Rectal smooth muscle tissue (tissue), 1 donor: ENCODE data around the gene TGFB3.

ENCODE experiments used
- H3K27ac ChIP-seq: one replicate; pipeline ENCODE4 v1.7.0; 2013; ENCODE audit warnings: low read depth, low read length, inconsistent platforms
- H3K27me3 ChIP-seq: one replicate; pipeline ENCODE4 v1.7.0; 2013; ENCODE audit warnings: low read length; ENCODE audit not compliant: control insufficient read depth, insufficient read depth
- H3K36me3 ChIP-seq: one replicate; pipeline ENCODE4 v1.7.0; 2013; ENCODE audit warnings: low read length; ENCODE audit not compliant: control insufficient read depth, insufficient read depth
- H3K4me1 ChIP-seq: one replicate; pipeline ENCODE4 v1.7.0; 2013; ENCODE audit warnings: low read length; ENCODE audit not compliant: control insufficient read depth, insufficient read depth
- H3K4me3 ChIP-seq: one replicate; pipeline ENCODE4 v1.7.0; 2013; ENCODE audit warnings: low read length
- H3K9ac ChIP-seq: one replicate; pipeline ENCODE4 v1.7.0; 2013; ENCODE audit warnings: low read length

The TGFB3 gene

GRCh38 chr14:75910048-75910447 lies 71.7 kb downstream of the TGFB3 start:
- Histone ChIP-seq H3K27me3 (no peaks in the 10 kb centered on the region), H3K36me3 (peaks cover 2% of the 10 kb centered on the region), H3K4me3 (no peak overlapping the region), H3K9ac (no peak overlapping the region), H3K27ac (no peak overlapping the region), H3K4me1 (no peaks in the 10 kb centered on the region)

DNA sequence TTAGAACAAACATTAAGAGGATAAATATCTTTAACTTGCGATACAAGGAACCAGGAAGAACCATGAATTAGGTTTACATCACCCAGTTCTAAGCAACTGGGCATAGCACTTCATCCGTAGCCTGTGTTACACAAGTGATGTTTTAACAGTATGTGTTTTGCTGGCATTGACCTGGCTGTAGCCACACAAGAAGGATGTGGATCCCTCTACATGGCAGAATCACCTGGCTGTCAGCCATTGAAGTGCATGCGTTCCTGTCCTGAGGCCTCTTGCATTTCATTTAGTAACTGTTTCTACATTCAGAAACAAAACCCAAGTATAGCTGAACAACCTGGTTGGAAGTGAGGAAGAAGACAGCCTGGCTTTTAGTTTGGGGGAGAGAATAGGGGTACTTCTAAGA lies 72.2 kb downstream of the TGFB3 start:
- Histone ChIP-seq H3K27me3 (no peaks in the 10 kb centered on the region), H3K36me3 (peaks cover 2% of the 10 kb centered on the region), H3K27ac (no peak overlapping the region), H3K4me3 (no peak overlapping the region), H3K9ac (no peak overlapping the region), H3K4me1 (no peaks in the 10 kb centered on the region)
